Naive B cell (primary cell): Measurements from ENCODE around the gene HACL1. TPM values are rescaled to one million over a fixed set of nuclear protein-coding genes. Genes with fewer than 3 reads are reported as not detected.
"Not testable (repeated sequence)": the region's sequence is repeated elsewhere in the genome, so short reads cannot be mapped to it uniquely, and the experiment has no call there.

Experiments used
- ATAC-seq, 2 donors: fragments of 150-1000 bp; cut with Tn5 transposase; 2 replicates each; pipeline ENCODE4 v1.10.0; 2021; ENCODE audit warnings: low read depth in 2 of 2, mild to moderate bottlenecking in 2 of 2, moderate library complexity in 2 of 2
- DNase-seq: peaks from one replicate; pipeline ENCODE4 v3.0.0; 2022
- H3K27ac Mint-ChIP-seq, 6 donors: one replicate each; pipeline ENCODE4 v1.8.0; 2020 to 2022; ENCODE audit warnings: mild to moderate bottlenecking in 6 of 6, mixed read lengths in 6 of 6, moderate library complexity in 5 of 6, inconsistent platforms in 2 of 6
- H3K27me3 Mint-ChIP-seq, 3 donors: one replicate each; pipeline ENCODE4 v1.8.0; 2021 to 2022; ENCODE audit warnings: mixed read lengths in 3 of 3, mild to moderate bottlenecking in 1 of 3
- H3K36me3 Mint-ChIP-seq, 2 donors: one replicate each; pipeline ENCODE4 v1.8.0; 2020 to 2022; ENCODE audit warnings: mixed read lengths in 2 of 2, inconsistent platforms in 1 of 2, mild to moderate bottlenecking in 1 of 2
- H3K4me1 Mint-ChIP-seq, 3 donors: one replicate each; pipeline ENCODE4 v1.8.0; 2020 to 2022; ENCODE audit warnings: mixed read lengths in 3 of 3, inconsistent platforms in 1 of 3, mild to moderate bottlenecking in 1 of 3, moderate library complexity in 1 of 3
- H3K4me3 Mint-ChIP-seq, 8 donors: one replicate each; pipeline ENCODE4 v1.8.0; 2020 to 2022; ENCODE audit warnings: mild to moderate bottlenecking in 8 of 8, mixed read lengths in 8 of 8, moderate library complexity in 8 of 8, inconsistent platforms in 2 of 8
- H3K9me3 Mint-ChIP-seq, 7 donors: one replicate each; pipeline ENCODE4 v1.8.0; 2020 to 2022; ENCODE audit warnings: mixed read lengths in 7 of 7, mild to moderate bottlenecking in 5 of 7, inconsistent platforms in 2 of 7, moderate library complexity in 1 of 7
- polyA plus RNA-seq, 6 donors: library from polyadenylated mRNA; unstranded; fragments of 300-500 nt; fragmentation: Illumina TruSeq; gene quantifications; one replicate each; pipeline ENCODE4 v1.2.3, GENCODE V29; 2021; ENCODE audit warnings: low read depth in 6 of 6

HACL1 gene
- polyA plus RNA-seq, 6 donors from 2014 or later = 25.5 to 46.4 (median 36.5) TPM

DNA sequence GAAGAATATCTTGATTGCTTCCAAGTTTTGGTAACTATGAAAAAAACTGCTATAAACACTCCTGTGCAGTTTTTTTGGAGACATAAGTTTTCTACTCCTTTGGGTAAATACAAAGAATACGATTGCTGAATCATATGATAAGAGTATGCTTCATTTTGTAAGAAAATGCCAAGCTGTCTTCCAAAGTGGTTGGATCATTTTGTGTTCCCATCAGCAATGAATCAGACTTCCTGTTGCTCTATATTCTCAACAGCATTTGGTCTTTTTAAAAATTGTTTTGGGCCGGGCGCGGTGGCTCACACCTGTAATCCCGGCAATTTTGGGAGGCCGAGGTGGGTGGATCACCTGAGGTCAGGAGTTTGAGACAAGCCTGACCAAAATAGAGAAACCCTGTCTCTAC, 14.7 kb upstream of the HACL1 start:
- H3K4me3 Mint-ChIP-seq = no peak overlapping the region
- H3K36me3 Mint-ChIP-seq = peaks cover 23 to 25% of the 10 kb centered on the region in 2 donors
- no peaks in the 10 kb centered on the region for H3K27me3 Mint-ChIP-seq
- no peak overlapping the region for H3K27ac Mint-ChIP-seq
- DNase-seq (no peak), ATAC-seq (no peak)
- peaks cover 0 to 4% (median 0%) of the 10 kb centered on the region in 3 donors for H3K4me1 Mint-ChIP-seq
- H3K9me3 Mint-ChIP-seq = peaks cover 5 to 24% (median 20%) of the 10 kb centered on the region in 7 donors

DNA sequence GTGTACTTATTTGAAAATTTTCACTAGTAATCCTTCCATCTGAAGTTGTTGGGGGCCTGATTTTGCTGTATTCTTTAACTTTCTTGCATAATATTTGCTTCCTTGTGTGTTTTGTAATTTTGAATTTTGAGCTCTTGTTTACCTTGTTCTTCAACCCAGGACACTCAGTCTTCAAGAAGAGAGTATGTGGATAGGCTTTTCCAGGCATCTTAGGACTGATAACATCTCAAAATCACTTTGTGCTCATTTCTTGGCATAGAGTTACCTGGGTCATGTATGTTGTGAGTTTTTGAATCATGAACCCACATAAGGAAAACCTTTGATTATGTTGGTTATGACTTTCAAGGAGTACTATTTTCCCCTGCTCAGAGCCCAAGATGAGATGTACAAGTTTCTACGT, 13.6 kb upstream of the HACL1 start:
- ATAC-seq = no peak
- H3K27me3 Mint-ChIP-seq = no peaks in the 10 kb centered on the region
- DNase-seq = no peak

DNA sequence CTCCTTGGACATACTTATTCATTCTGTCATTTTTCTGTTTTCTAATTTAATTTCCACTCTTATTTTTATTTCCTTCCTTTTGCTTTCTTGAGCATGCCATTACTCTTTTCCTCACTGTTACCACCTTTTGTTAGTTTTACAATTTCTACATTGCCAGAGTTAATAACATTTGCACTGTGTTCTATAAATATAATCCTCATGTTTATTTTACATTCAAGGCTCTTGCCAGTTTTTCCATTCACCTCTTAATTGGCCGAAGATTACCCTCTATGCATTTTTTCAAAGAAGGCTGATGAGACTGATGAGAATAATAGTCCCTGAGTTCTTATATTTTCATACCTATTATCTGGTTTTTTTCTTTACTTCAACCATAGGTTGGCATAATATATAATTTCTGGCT, 10.6 kb upstream of the HACL1 start:
- Mint-ChIP-seq H3K27ac (peak overlapping the region in 2 of 6 donors; percentile 24 to 78), H3K9me3 (no peaks in the 10 kb centered on the region), H3K27me3 (no peaks in the 10 kb centered on the region), H3K4me1 (peaks cover 0 to 4% (median 0%) of the 10 kb centered on the region in 3 donors), H3K36me3 (peaks cover 0 to 3% of the 10 kb centered on the region in 2 donors), H3K4me3 (peak overlapping the region in 1 of 8 donors; percentile 3)
- no peak for ATAC-seq
- DNase-seq = no peak

More for the DNA sequence above, 13.6 kb upstream of the HACL1 start:
- Mint-ChIP-seq H3K27ac (peak overlapping the region in 1 of 6 donors; percentile 33), H3K9me3 (peaks cover 5 to 13% (median 10%) of the 10 kb centered on the region in 7 donors), H3K36me3 (peaks cover 12 to 15% of the 10 kb centered on the region in 2 donors), H3K4me1 (peaks cover 0 to 4% (median 0%) of the 10 kb centered on the region in 3 donors), H3K4me3 (no peak overlapping the region)

DNA sequence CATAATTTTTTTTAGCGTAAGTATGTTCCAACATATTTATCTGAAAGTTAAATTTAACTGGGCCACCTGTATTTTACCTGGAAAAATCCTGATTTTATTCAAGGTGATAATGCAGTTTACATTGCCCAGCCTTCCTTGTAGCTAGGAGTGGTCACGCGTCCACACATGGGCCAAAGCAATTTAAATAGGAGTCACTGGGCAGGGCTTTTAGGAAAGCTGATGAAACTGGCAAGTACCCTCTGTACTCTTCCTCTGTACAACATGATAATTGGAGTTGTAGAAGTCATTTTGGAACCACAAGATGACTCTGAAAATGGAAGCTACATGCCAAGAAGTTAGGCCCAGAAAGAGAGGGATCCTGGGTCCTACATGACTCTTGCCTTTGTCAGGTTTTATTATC, 9.6 kb upstream of the HACL1 start:
- peak overlapping the region in 1 of 6 donors; percentile 54 for H3K27ac Mint-ChIP-seq
- peaks cover 0 to 4% (median under 1%) of the 10 kb centered on the region in 3 donors for H3K4me1 Mint-ChIP-seq
- H3K27me3 Mint-ChIP-seq = no peaks in the 10 kb centered on the region
- ATAC-seq (no peak), DNase-seq (no peak)
- no peaks in the 10 kb centered on the region for H3K9me3 Mint-ChIP-seq
- H3K36me3 Mint-ChIP-seq = peaks cover 0 to 7% of the 10 kb centered on the region in 2 donors
- H3K4me3 Mint-ChIP-seq = no peak overlapping the region

DNA sequence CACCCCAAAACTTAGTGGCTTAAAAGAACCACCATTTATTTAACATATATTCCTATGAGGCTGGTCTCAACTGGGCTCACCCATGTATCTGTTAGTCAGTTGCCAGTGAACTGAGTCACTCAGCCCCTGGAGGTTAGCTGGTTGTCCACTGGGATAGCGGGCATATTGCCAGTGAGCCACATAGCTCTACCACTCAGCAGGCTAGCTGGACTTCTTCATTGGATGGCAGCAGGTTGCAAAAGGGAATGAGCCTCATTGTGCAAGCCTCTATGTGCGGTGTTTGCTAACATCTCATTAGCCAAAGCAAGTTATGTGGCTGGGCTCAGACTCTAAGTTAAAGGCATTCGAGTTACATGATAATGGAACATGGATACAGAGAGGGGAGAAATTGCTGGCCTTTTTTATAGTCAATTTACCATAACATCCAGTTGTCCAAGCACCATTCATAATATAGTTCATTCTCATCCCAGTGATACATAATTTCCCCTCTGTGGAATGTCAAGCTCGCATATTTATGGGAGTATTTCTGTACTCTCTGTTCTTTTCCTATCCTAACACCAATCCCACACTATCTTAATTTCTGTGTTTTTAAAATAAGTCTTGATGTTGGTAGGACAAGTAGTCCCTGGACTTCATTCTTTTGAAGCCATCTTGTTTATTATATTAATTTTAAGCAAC, 8.9 kb upstream of the HACL1 start:
- no peak for DNase-seq
- Mint-ChIP-seq H3K27ac (no peak overlapping the region), H3K4me1 (peaks cover 0 to 4% (median 1%) of the 10 kb centered on the region in 3 donors), H3K27me3 (no peaks in the 10 kb centered on the region), H3K9me3 (no peaks in the 10 kb centered on the region), H3K4me3 (no peak overlapping the region), H3K36me3 (peaks cover 0 to 9% of the 10 kb centered on the region in 2 donors)
- no peak for ATAC-seq

DNA sequence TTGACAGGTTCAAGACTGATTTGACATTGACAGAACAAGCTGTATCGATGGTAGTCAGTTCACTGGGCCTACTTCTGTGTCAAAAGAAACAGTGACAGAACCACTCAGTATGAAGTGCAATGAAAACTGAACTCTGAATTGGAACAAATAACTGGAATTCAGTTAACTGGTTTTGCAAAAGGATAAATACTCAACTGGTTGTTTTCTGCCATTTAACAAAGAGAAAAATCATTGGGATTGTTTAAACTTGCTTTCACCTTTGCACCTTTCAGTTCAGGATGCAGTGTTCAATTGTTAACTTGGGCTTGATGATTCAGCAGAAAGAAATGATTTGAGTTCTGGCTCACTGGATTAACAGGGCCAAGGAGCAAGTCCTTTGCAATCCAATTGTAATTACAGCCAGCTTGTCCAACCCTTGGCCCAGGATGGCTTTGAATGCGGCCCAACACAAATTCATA, 5.1 kb upstream of the HACL1 start:
- Mint-ChIP-seq H3K4me3 (peak overlapping the region in 1 of 8 donors; percentile 65), H3K4me1 (peaks cover 14 to 19% (median 17%) of the 10 kb centered on the region in 3 donors), H3K27me3 (no peaks in the 10 kb centered on the region), H3K9me3 (no peaks in the 10 kb centered on the region), H3K27ac (no peak overlapping the region), H3K36me3 (peaks cover 7 to 16% of the 10 kb centered on the region in 2 donors)
- ATAC-seq (no peak), DNase-seq (no peak)

DNA sequence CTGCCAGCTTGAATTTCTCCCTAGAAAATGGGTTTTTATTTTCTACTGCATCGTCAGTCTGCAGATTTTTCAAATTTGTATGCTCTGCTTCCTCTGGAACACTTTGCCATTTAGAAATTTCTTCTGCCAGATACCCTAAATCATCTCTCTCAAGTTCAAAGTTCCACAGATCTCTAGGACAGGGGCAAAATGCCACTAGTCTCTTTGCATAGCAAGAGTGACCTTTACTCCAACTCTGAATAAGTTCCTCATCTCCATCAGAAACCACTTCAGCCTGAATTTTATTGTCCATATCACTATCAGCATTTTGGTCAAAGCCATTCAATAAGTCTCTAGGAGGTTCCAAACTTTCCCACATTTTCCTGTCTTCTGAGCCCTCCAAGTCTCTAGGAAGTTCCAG, 3.2 kb upstream of the HACL1 start:
- not testable (repeated sequence) for ATAC-seq, H3K27me3 Mint-ChIP-seq, H3K9me3 Mint-ChIP-seq, DNase-seq
- H3K27ac Mint-ChIP-seq = peak overlapping the region in 3 of 6 donors; percentile 24 to 40 (median 33)
- H3K4me3 Mint-ChIP-seq = peak overlapping the region in 4 of 8 donors; percentile 25 to 62 (median 44)
- H3K36me3 Mint-ChIP-seq = peaks cover 7 to 21% of the 10 kb centered on the region in 2 donors
- peaks cover 30 to 37% (median 36%) of the 10 kb centered on the region in 3 donors for H3K4me1 Mint-ChIP-seq

DNA sequence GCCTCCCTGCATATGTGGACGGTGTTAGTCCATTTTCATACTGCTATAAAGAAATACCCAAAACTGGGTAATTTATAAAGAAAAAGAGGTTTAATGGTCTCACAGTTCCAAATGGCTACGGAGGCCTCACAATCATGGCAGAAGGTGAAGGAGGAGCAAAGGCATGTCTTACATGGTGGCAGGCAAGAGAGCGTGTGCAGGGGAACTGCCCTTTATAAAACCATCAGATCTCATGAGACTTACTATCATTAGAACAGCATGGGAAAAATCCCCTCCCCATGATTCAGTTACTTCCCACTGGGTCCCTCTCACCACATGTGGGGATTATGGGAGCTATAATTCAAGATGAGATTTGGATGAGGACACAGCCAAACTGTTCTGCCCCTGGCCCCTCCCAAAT, 1.4 kb upstream of the HACL1 start:
- H3K27me3 Mint-ChIP-seq, ATAC-seq, DNase-seq, H3K9me3 Mint-ChIP-seq: not testable (repeated sequence)
- peaks cover 40 to 49% (median 47%) of the 10 kb centered on the region in 3 donors for H3K4me1 Mint-ChIP-seq
- H3K36me3 Mint-ChIP-seq = peaks cover 17 to 30% of the 10 kb centered on the region in 2 donors
- H3K4me3 Mint-ChIP-seq = peak overlapping the region; percentile 40 to 100 (median 98)
- peak overlapping the region in 4 of 6 donors; percentile 19 to 97 (median 45) for H3K27ac Mint-ChIP-seq

DNA sequence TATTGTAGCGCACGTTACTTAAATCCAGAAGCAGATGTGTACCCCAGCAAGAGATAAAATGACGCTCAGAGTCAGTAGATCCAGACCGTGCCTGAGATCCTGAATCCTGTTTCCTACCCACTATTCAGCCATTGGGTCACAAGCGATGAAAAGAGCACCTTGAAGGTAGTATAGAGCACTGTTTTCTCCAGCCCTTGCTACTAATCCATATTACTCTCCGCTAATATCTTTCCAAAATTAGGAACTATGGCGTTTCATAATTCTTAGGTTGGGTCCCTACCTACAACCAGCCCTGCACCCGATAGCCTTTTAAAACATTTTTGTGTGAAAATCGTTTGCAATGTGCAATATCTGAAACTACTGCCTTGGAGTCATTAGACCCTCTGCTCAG, 772 bp upstream of the HACL1 start:
- Mint-ChIP-seq H3K27me3 (no peaks in the 10 kb centered on the region), H3K4me3 (peak overlapping the region; percentile 97 to 100 (median 98)), H3K4me1 (peaks cover 40 to 49% (median 47%) of the 10 kb centered on the region in 3 donors), H3K27ac (peak overlapping the region; percentile 97 to 99 (median 98)), H3K36me3 (peaks cover 24 to 34% of the 10 kb centered on the region in 2 donors), H3K9me3 (no peaks in the 10 kb centered on the region)
- DNase-seq (no peak), ATAC-seq (no peak)

DNA sequence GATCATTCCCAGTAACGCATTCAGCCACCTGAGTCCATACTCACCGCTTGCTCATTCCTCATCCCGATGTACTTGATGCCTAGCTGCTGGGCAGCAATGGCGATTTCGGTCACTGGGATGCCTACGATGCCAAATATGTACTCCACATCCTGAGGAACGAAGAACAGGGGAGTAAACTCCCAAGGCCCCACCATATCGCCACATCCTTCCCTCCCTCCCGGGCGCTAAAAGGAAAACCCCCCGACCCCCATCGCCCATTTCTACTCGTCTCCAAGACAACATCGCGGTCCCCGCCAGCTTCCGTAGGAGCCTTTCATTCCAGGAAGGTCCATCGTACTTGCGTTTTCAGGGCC, 347 bp downstream of the HACL1 start:
- Mint-ChIP-seq H3K27me3 (no peaks in the 10 kb centered on the region), H3K9me3 (no peaks in the 10 kb centered on the region), H3K4me3 (peak overlapping the region; percentile 97 to 100 (median 98)), H3K4me1 (peaks cover 40 to 49% (median 47%) of the 10 kb centered on the region in 3 donors), H3K36me3 (peaks cover 24 to 28% of the 10 kb centered on the region in 2 donors), H3K27ac (peak overlapping the region; percentile 97 to 99 (median 98))
- ATAC-seq (peak; percentile 2 to 3), DNase-seq (no peak)

DNA sequence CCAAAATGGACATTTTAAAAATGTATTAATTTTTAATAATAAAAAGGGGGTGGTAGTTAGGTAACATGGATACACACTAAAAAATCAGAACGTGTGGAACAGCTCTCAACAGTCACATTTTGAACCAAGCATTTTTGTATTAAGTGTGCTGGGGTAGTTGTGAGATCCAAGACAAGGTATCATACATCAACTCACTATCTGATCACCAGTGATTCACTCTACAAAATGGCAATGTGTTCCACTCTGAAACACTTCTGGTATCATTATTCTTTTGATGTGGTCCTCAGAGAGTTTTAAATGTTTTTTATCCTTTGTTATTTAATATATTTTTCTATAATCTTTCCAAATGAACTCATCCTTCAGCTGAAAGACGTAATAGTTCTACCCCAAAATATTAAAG, 5.4 kb downstream of the HACL1 start:
- Mint-ChIP-seq H3K27me3 (no peaks in the 10 kb centered on the region), H3K4me1 (peaks cover 22 to 25% (median 25%) of the 10 kb centered on the region in 3 donors), H3K9me3 (no peaks in the 10 kb centered on the region), H3K27ac (no peak overlapping the region), H3K4me3 (no peak overlapping the region), H3K36me3 (peaks cover 18 to 19% of the 10 kb centered on the region in 2 donors)
- DNase-seq (no peak), ATAC-seq (no peak)

DNA sequence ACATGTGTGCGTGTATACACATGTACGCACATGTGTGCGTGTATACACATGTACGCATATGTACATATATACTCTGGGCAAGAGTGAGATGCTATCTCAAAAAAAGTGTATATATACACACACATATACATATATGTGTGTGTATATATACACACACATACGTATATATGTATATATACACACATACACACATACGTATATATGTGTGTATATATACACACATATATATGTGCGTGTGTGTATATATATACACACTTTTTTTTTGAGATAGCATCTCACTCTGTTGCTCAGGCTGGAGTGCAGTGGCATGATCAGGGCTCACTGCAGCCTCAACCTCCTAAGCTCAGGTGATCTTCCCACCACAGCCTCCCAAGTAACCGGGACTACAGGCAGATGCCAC, 8.4 kb downstream of the HACL1 start:
- no peak overlapping the region for H3K27ac Mint-ChIP-seq

DNA sequence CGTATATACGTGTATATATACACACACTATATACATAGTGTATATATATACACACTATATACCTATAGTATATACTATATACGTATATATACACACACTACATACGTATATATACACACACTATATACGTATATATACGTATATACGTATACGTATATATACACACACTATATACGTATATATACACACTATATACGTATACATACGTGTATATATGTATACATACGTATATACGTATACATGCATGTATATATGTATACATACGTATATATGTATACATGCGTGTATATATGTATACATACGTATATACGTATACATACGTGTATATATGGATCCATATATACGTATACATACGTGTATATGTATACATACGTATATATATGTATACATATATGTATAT, 9.4 kb downstream of the HACL1 start:
- Mint-ChIP-seq H3K4me1 (no peaks in the 10 kb centered on the region), H3K36me3 (peaks cover 0 to 14% of the 10 kb centered on the region in 2 donors), H3K27ac (no peak overlapping the region), H3K9me3 (no peaks in the 10 kb centered on the region), H3K27me3 (no peaks in the 10 kb centered on the region), H3K4me3 (no peak overlapping the region)
- DNase-seq (no peak), ATAC-seq (no peak)

More for the DNA sequence above, 8.4 kb downstream of the HACL1 start:
- H3K4me3 Mint-ChIP-seq = no peak overlapping the region
- peaks cover 8 to 19% of the 10 kb centered on the region in 2 donors for H3K36me3 Mint-ChIP-seq
- no peak for DNase-seq
- ATAC-seq = no peak
- no peaks in the 10 kb centered on the region for H3K9me3 Mint-ChIP-seq
- H3K4me1 Mint-ChIP-seq = no peaks in the 10 kb centered on the region
- H3K27me3 Mint-ChIP-seq = no peaks in the 10 kb centered on the region

DNA sequence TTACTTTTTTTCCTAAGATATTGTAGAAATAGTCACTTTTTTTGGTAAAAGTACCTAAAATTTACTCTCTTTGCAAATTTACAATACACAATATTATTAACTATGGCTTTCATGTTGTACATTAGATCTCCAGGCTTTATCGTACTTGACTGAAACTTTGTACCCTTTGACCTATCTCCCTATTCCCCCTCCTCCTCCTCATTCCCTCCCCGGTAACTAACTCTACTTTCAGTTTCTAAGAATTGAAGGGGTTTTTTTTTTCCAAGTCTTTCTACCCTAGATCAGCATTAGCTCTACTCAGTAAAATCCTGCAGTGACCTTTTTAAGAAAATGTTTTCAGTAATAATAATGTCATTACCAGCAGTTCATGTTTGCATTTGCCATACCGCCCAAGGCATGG, 10.1 kb downstream of the HACL1 start:
- no peak overlapping the region for H3K4me3 Mint-ChIP-seq
- ATAC-seq = no peak
- H3K9me3 Mint-ChIP-seq = no peaks in the 10 kb centered on the region
- peaks cover 0 to 18% of the 10 kb centered on the region in 2 donors for H3K36me3 Mint-ChIP-seq
- no peaks in the 10 kb centered on the region for H3K4me1 Mint-ChIP-seq
- no peaks in the 10 kb centered on the region for H3K27me3 Mint-ChIP-seq
- no peak for DNase-seq
- H3K27ac Mint-ChIP-seq = peak overlapping the region in 2 of 6 donors; percentile 40 to 70
